ENCODE data around the gene UBAP1L.
"Not testable (repeated sequence)": the region's sequence is repeated elsewhere in the genome, so short reads cannot be mapped to it uniquely, and the experiment has no call there.

UBAP1L gene
- 8.0 to 15.7 reads per million in 2 donors for total RNA-seq

DNA sequence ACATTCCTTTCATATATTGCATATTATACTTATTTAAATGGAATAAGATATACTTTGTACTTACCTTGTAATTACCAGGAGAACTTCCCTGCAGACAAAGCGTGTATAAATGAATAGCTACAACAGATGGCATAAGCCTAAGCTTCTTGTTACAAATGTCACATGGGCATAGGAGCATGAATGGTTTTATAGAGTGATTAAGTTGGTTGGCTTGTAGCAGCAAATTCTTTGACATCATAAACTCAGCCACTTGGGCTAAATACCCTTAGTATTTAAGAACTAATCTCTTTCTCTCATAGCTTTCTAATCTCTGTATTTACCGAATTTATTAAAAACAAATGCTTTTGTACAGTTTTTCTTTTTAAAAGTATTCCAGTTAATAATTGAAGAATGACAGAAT, at the start of gene UBAP1L:
TSS of gene UBAP1L (minus strand) at position 115 of the 400 bp plus-strand sequence. CDS start 8,985 bp downstream, outside the sequence.
- no peak for DNase-seq

DNA sequence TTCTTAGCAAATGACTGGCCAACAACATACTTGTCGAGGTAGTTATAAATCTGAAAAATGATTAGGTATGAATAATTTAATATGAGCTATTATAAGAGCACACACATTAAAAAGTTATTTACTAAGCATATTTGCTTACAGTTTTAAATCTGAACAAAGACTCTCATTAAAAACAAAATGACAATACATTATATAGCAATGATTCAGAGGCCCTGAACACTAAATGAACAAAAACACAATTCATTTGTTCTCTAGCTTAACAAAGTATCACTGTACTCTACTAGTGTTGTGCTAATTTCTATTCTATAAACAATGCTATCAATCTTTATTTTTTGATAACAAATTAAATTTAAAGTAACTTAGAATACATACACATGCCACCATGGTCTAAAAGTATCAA, 49.1 kb upstream of the UBAP1L start:
- DNase-seq, result no peak

DNA sequence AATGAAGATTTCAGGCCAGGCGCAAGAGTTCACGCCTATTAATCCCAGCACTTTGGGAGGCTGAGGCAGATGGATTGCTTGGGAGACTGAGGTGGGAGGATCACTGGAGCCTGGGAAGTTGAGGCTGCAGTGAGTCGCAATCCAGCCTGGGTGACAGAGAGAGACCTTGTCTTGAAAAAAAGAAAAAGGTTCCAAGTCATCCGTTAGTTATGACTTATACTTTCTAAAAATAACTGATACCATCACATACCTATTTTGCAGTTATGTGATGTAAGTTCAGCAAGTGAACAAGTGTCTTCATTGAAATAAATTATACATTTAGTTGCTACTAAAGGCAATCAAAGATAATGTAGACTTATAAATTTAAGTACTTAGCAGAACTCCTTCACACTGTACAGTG, 48.0 kb upstream of the UBAP1L start:
- DNase-seq, result no peak

DNA sequence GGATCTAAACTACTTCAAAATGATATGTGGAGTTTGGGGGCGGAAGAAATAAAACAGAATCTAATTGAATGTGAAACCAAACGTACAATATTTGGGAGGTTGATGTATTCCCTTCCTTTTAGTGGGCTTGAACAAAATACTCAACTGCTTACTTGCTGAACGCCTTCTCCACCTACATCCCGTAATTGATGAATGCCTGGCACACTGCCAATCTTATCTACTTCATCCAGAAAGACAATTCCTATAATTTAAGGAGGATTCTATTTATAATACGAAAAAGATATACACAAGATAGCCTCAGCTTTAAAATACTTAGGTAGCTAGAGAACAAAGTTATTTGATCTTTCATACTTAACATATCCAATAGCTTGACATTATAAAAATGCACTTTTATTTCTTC, 41.7 kb upstream of the UBAP1L start:
- no peak for DNase-seq

DNA sequence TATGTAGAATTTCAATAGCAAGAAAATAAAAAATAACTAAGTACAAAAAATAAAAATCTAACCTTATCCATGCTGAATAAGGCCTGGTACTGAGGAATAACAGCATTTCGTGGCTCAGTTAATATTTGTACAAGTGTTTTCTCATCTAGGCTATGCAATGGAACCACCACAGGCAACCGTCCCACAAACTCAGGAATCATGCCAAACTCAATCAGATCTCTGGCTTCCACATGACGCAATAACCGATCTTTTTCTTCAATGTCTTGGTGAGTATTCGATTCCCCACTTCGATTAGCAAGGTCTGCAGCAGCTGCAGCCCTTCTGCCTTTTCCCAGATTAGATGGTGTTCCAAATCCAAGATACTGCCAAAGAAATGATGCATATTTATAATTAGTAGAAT, 39.7 kb upstream of the UBAP1L start:
- no peak for DNase-seq

DNA sequence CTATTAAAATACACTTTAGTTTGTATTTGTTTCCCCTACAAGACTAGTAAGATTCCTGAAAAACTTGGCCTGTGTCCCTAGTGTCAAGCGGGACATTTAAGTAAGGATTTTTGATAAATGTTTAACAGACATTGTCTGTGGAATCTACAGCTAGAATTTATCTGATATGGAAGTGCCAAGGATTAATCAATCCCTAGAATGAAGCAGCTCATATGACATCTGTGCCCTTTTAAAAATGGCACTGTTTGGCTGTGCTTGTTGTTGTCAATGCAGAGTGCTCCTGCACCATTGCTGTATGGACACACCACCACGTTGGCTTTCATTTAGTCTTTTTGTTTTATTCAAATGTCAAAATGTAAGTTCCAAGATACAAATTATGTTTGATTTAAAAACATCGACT, 32.9 kb upstream of the UBAP1L start:
- DNase-seq, result no peak

DNA sequence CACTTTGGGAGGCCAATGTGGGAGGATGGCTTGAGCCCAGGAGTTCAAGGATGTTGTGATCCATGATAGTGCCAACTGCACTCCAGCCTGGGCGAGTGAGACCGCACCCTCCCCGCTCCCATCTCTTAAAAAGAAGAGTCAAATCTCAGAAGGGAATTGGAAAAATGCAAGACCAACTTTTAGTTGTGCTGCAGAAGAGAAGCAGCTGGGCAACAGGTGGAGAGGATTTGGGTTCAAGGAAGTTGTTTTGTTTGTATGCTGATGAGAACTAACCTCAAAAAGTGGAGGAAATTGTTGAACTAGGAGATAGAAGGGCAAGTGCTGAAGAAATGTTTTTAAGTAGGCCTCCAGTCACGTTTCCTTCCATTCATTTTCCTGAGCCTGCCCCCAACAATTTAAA, 31.4 kb upstream of the UBAP1L start:
- DNase-seq, result no peak

DNA sequence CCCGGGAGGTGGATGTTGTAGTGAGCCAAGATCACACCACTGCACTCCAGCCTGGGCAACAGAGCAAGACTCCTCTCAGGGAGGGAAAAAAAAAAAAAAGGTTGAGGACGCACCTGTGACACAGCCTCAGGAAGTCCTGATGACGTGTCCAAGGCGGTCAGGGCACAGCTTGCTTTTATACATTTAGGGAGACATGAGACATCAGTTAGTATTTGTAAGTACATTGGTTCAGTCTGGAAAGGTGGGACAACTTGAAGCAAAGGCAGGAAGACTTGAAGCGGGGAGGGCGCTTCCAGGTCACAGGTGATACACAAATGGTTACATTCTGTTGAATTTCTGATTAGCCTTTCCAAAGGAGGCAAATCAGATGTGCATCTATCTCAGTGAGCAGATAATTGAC, 23.6 kb upstream of the UBAP1L start:
- DNase-seq, result not testable (repeated sequence)

DNA sequence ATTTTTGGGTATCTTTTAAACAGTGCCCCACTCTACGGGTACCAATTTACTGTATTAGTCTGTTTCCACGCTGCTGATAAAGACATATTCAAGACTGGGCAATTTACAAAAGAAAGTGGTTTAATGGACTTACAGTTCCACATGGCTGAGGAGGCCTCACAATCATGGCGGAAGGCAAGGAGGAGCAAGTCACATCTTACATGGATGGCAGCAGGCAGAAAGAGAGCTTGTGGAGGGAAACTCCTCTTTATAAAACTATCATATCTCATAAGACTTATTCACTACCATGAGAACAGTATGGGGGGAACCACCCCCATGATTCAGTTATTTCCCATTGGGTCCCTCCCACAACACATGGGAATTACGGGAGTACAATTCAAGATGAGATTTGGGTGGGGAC, 22.9 kb upstream of the UBAP1L start:
- not testable (repeated sequence) for DNase-seq

DNA sequence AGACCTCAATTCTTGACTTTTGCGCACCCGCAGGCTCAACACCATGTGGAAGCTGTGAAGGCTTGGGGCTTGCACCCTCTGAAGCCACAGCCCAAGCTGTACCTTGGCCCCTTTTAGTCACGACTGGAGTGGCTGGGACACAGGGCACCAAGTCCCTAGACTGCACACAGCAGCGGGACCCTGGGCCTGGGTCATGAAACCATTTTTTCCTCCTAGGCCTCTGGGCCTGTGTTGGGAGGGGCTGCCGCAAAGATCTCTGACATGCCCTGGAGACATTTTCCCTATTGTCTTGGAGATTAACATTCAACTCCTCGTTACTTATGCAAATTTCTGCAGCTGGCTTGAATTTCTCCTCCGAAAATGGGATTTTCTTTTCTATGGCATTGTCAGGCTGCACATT, 22.1 kb upstream of the UBAP1L start:
- not testable (repeated sequence) for DNase-seq

DNA sequence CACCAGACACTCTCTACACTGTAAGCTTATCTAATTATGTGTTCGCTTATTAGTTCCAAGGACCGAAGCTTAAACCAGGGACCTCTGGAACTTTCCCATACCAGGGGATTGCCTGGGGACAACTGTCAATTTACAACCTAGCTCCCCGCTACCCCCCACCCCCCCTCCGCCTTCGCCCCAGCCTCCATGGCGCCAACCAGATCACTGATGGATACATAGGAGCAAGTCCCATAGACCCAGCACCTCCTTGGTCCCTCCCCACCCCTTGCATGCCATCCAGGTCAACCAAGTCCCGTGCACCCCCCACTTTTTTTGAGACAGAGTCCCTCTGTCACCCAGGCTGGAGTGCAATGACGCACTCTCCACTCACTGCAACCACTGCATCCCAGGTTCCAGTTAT, 19.5 kb upstream of the UBAP1L start:
- DNase-seq, result no peak

DNA sequence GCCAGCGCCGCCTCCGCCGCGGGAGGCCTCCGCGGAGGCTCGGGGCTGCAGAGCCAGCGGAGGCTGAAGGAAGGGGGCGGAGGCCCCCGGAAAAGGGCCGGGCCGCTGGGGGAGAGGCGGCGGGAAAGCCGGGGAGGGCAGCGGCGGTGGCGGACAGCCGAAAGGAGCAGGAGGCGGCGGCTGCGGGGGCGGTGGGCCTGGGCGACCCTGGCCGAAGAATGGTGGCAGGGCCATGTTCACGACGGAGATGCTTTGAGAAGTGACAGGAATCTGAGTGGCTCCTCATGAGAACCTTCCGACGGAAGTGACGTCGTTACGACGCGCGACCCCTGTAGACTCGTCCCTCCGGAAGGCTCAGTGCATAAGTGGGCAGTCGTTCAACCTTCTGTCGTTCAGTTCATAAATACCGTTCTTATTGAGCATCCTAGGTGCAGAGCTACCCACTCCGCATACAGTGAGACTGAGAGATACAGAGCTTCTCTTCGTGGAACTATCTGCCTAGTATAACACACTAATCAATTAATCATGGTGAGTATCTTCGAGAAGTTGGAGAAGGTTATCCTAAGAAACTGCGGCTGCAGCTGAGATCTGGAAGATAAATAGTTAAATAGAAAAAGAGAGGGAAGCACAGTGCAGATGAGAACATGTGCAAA, 18.7 kb upstream of the UBAP1L start, which contains the start of gene PDCD7:
TSS of gene PDCD7 (minus strand) at position 261 of the 653 bp plus-strand sequence. CDS start at position 234, 27 bp downstream.
- DNase-seq, result peak; percentile 66

DNA sequence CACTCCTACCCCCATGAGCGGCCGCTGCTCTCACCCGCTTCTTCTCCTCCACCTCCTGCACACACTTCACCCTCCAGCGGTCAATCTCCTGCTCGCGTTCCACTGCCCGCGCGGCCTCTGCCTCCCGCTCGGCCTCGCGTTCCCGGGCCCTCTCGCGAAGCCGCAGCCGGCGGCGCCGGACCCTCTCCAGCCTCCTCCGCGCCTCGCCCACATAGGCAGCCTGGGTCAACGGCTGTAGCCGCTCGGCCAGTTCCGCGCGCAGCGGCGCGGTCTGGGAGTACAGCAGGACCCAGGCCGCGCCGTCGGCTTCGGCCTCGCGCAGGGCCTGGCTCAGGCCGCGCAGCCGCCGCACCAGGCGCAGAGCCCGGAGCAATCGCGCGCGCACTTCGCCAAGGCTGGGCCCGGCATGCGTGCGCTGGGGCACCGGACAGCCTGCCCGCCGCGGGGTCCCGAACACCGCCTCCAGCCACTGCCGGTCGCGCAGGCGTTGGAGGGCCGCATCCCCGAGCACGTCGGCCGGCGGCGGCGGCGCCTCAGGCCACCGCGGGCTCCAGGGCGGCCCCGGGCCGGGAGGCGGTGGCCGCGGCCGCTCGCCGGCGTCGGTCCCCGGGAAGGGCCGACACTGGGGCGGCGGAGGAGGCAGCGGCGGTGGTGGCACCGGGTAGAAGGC, 18.0 kb upstream of the UBAP1L start:
- peak; percentile 6 for DNase-seq

DNA sequence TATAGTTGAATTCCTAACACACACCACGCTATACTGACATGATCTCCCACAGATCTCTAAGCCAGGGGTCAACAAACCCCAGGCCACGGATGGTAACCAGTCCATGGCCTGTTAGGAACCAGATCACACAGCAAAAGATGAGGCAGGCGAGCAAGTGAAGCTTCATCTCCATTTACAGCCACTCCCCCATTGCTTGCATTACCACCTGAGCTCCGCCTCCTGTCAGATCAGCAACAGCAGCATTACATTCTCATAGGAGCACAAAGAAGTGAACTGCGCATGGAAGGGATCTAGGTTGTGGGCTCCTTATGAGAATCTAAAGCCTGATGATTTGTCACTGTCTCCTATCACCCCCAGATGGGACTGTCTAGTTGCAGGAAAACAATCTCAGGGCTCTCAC, 15.9 kb upstream of the UBAP1L start:
- no peak for DNase-seq

DNA sequence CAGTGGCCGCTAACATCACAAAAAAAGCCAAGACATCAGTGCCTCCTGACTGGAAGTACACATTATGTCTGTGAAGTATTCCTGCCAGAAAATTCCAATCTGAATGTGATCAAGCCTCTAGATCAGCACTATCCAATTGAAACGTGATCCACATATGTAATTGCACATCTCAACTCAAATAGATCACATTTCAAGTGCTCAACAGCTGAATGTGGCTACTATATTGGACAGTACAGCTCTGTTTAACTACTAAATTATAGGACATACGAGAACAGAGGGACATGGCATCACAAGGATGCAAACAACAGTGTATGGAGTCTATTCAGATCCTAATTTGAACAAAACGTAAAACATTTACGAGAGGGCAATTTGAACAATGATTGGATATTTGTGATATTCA, 542 bp upstream of the UBAP1L start:
- DNase-seq, result no peak

DNA sequence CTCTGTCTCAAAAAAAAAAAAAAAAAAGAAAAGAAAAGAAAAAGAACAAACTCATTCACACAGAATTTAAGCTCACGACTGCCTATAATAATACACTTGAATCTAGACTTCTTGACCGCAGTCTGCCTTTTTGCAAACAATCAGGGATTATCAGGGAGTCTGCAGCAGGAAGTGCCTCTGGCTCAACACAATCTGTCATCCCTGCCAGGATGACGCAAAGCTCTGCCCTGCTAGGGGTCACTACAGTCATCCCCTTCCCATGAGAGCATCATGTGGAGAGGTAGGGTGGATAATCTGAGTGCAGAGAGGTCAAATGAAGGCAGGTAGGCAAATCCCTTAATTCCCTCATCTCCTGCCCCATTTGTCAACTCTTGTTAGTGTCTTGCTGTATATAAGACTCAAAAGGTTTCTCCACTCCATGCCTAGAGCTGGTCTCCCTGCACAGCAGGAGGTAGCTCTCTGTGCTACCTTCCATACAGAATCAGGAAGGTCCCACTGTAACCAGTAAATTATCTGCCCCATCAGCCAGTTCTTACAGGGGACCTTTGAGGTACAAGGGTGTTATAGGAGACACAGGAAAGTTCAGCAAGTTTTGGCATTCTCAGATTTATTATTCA, 4.2 kb downstream of the UBAP1L start:
- no peak for DNase-seq

DNA sequence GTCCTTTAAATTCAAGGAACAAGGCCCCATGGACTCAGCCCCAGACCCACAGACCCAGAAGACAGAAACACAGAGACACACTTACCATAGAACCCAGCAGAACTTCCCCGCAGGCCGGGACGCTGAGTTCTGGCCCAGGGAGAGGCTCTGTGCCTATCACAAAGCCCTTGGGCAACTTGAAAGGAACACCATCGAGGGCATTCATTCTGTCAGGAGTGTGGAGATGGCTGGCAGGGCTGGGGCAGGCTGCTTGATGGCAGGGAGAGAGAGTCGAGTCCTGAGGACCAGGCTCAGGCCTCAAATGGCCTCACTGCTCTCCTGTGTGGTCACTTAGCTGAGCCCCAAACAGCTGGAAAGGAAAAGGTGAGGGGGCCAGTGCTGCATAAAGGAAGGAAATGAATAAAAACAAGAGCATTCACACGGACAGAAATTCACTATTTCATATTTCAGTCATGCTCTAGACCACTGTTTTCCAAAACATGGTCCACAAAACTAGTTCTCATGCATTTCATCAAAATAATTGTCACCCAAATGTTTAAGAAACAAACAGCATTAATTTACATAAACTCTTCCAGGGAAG, 8.9 kb downstream of the UBAP1L start:
- DNase-seq, result no peak

DNA sequence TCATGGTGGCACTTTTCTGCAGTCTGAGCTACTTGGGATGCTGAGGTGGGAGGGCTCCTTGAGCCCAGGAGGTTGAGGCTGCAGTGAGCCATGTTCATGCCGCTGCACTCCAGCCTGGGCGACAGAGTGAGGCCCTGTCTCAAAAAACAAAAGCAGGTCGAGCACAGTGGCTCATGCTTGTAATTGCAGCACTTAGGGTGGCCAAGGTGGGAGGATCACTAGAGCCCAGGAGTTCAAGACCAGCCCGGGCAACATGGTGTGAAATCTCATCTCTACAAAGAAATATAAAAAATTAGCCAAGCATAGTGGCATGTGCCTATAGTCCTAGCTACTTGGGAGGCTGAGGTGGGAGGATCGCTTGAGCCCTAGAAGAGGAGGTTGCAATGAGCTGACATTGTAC, 10.0 kb downstream of the UBAP1L start:
- no peak for DNase-seq

DNA sequence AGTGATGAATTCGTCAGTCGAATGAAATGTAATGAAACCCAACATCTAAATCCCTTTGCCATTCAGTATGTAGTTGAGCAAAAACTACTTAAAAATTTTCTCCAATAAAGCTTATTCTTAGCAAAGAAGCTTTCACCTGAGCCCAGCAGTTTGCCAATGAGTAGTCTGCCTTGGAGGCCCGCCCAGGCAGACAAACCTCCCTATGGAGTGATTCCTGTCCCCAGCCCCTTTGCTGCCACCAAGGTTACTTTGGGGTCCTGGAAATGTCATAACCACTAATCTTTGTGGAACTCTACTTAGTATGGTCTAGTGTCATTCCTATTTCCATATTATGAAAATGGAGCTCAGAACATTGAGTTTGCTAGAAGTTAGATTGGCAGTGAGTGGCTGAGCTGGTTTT, 12.1 kb downstream of the UBAP1L start:
- no peak for DNase-seq

DNA sequence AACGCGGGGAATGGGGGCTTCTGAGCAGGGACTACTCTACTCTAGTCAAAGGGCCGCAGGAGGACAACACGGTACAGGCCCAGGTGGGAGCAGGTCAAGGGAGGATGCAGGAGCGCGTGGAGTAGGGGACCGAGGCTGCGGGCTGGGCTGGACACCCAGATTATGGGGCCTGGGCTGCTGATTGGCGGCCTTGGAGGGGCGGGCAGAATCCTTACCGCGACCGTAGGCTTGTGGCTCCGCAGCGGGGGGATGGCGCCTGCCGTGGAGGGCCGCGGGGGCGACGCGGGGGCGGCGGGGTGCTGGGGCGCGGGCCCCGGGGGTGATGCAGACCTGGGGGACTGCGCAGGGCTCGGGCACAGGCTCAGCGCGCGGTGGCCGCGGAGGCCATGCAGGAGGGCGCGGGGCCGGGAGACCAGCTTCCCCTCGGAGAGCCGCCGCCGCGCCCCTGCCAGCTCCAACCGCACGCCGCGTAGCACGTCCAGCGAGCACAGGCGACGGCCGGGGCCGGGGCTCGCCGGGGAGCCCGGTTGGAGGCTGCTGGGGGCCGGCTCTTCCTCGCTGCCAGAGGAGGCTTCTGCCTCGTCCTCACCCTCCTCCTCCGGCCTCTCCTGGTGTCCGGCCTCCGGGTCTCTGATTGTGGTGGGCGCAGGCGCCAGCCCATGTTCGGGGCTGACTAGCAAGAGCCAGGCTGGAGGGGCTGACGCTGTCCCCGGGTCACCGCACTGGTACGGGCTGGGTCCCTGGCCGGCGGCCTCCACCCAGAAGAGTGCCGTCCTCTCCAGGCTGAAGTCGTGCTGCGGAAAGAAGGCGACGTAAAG, 12.9 kb downstream of the UBAP1L start:
- DNase-seq, result no peak

DNA sequence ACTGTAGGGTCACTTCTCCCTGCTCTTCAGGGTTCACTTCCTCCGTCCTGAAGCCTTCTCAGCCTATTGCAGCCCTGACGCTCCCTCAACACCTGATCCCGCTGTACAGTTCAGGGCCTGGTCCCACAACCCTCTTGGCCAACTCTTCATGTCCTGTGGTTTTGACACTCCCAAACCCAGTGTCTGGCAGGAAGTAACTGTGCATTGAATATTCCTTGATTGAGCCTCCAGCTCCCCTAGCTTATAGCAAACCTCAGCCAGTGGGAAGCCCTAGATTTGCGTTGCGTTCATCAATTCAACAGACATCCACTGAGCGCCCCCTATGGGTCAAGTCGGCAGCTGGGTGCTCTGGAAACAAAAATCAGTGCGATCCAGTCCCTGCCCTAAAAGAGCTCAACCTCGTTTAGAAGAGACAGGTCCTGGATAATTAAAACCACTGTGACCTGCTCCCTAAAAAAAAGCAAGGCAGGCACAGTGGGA, 13.5 kb downstream of the UBAP1L start:
- peak; percentile 24 for DNase-seq

DNA sequence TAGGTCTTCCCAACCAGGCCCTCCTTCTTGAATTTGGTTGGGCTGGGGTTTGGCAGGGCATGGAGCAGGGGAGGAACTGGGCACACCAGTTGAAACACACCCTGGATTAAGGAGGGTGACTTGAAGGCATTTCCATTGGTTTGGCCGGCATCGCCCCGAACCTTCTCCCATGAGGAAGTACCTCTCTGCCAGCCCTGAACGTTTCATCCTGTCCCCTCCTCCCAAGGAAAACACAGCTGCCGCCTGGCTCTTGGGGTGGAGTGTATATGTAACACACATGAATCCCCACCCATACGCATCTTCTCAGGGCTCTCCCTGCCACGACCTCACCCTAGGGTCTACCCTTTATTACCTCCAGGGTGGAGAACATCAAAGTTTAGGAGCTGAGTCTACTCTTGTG, 14.6 kb downstream of the UBAP1L start:
- no peak for DNase-seq

DNA sequence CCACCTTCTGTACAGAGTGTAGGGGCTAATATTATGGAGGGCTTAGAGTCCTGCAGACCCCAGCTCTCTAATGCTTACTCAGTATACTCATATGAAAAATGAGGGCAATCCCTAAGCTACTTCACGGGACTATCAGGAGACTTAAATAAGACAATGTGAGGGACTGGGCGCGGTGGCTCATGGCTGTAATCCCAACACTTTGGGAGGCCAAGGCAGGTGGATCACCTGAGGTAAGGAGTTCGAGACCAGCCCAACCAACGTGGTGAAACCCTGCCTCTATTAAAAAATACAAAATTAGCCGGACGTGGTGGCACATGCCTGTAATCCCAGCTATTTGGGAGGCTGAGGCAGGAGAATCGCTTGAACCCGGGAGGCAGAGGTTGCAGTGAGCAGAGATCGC, 15.2 kb downstream of the UBAP1L start:
- DNase-seq, result not testable (repeated sequence)
